HG03108 (cell line): ENCODE data around the gene EYS.

Source experiments
- ATAC-seq: cut with Tn5 transposase; IDR thresholded peaks from one replicate; pipeline ENCODE4 v1.9.1; 2021; ENCODE audit warnings: moderate library complexity; ENCODE audit not compliant: unreplicated experiment

The EYS gene

GRCh38 chr6:64680446-64680845, 1026.6 kb downstream of the EYS start:
- no peak for ATAC-seq

GRCh38 chr6:64679416-64679815, 1027.6 kb downstream of the EYS start:
- ATAC-seq = no peak

- no peak for ATAC-seq
Measured at GRCh38 chr6:64672651-64673050, 1034.4 kb downstream of the EYS start.

DNA sequence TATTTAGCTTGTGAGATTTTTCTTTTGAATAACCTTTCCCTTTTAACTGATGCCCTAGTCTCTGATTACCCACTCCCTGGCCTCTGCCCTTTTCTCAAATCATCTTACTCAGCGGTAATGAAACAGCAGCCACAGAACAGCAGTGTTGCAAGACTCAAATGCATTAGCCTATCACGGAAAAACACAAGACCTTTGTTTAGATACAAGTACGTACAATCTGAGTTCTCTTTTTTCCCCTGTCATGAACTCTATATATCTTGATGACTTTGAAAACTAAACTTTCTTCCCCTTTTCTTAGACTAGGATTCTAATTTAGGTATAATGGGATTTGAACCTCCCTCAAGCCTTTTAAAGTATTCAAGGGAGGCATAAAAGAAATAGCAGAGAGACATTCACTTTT, 1034.9 kb downstream of the EYS start:
- ATAC-seq = no peak

GRCh38 chr6:64665137-64665536, 1041.9 kb downstream of the EYS start:
- ATAC-seq = no peak

DNA sequence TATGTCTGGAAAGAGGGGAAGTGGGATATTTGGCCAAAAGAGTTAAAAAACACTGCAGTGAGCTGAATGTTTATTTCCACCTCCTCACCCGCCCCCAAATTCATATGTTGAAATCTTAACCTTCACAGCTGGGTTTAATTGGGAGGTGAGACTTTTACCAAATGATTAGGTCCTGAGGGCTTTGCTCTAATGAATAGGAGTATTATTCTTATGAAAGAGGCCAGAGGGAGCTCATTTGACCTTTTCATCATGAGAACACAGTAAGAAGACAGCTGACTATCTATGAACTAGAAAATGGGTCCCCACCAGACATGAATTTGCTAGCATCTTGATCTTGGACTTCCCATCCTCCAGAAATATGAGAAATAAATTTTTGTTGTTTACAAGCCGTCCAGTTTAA, 1042.5 kb downstream of the EYS start:
- no peak for ATAC-seq

DNA sequence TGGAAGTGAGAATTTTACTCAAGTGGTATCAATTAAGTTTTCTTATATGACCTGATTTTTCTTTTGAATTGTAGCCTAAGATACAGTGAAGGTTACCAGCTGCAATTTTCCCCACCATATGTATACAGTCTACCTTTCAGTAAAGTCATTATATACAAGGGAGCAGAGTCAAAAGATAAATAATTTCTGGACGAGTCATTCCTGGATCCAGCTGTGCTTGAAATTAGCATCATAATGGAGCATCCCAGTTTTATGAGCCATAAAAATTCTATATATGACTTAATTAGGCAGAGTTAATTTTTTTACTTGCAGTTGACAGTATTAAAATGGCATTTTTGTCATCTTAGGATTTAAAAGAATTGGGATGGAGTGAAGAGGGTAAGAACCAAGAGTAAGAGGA, 1063.0 kb downstream of the EYS start:
- ATAC-seq = no peak

DNA sequence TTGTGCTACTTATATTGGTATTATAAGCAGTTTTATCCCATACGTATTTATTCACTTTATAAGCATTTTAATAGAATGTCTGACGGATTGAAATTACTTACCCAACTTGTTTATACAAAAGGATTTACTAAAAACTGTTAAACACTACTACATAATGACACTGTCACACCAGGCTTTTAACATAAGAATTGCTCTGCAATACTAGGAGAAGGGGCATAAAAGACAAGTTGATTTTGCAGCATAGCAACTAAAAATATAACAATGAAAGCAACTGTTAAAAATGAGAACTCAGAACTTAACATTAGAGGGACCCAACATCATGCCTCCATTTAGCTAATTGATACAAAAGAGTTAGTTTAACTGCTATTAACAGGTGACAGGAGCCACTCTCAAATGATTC, 1076.1 kb downstream of the EYS start:
- ATAC-seq = no peak

- no peak for ATAC-seq
Measured at GRCh38 chr6:64622944-64623343, 1084.1 kb downstream of the EYS start.

- ATAC-seq = no peak
Measured at GRCh38 chr6:64602993-64603392, 1104.0 kb downstream of the EYS start.

DNA sequence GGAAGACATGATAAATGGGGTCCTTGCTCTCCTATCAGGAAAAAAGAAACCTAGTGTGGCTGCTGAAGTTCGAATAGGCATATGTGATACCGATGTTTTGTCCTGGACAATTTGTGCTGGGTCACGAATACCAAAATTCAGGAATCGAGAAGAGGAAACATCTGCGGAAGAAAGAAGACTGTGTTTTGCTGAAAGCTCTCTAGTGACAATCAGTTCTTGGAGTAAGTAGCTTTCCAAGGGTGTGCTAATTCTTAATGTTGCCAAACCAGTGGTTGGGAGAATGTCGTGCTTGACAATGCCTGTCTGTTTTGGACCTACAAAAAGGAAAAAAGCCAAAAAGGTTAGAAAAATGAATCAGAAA, 1115.4 kb downstream of the EYS start:
- no peak for ATAC-seq

GRCh38 chr6:64590965-64591675, 1115.9 kb downstream of the EYS start:
- no peak for ATAC-seq

DNA sequence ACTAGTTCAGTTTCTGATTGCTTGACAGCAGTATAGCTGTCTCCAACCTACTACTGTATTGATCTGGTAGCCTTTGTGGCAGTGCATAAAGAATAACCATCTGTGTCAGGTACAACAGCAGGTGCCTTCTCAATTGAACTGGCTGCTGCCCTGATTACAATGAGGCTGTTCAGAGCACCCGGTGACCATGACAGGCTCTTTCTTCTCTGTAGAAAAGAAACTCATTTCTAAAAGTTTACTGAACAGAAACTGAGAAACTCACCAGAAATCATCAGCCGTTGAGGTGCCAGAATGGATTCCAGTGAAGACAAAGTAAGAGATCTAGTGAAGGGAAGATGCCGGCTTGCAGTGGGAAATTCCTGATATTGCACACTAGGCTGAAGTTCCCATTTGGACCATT, 1117.1 kb downstream of the EYS start:
- no peak for ATAC-seq

- no peak for ATAC-seq
Measured at GRCh38 chr6:64580346-64580745, 1126.7 kb downstream of the EYS start.

GRCh38 chr6:64553249-64553786, 1153.7 kb downstream of the EYS start:
- no peak for ATAC-seq

DNA sequence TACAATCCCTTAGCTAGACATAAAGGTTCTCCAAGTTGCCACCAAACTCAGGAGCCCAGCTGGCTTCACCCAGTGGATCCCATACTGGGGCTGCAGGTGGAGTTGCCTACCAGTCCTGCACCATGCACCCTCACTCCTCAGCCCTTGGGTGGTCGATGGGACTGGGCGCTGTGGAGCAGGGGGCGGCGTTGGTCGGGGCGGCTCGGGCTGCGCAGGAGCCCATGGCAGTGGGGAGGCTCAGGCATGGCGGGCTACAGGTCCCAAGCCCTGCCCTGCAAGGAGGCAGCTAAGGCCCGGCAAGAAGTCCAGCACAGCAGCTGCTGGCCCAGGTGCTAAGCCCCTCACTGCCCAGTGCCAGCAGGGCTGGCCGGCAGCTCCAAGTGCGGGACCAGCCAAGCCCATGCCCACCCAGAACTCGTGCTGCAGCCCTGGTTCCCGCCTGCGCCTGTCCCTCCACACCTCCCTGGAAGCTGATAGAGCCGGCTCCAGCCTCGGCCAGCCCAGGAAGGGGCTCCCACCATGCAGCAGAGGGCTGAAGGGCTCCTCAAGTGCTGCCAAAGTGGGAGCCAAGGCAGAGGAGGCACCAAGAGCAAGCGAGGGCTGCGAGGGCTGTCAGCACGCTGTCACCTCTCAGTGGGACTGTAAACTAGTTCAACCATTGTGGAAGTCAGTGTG, 1159.3 kb downstream of the EYS start:
- ATAC-seq = no peak

GRCh38 chr6:64539917-64540316, 1167.1 kb downstream of the EYS start:
- ATAC-seq = no peak

- ATAC-seq = no peak
Measured at GRCh38 chr6:64538722-64539121, 1168.3 kb downstream of the EYS start.

GRCh38 chr6:64527899-64528298, 1179.1 kb downstream of the EYS start:
- no peak for ATAC-seq

DNA sequence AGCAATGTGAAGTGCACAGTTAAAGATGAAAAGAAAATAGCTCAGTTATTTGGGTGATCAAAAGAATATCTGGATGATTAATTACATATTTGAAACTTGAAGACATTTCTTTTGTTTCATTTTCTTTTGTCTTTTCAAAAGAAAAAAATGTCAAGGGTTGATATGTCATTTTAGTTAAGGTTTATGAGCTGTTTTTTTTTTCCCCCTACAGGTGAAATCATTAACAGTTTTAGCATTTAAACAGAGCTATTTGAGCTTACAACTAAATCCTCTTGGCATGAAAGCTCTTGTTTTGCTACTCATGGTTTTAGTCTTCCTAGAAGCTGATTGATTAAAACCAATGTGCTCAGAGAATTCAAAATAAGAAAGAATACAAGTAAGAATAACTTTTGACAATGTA, 1184.2 kb downstream of the EYS start:
- no peak for ATAC-seq

- ATAC-seq = no peak
Measured at GRCh38 chr6:64520050-64520449, 1187.0 kb downstream of the EYS start.

DNA sequence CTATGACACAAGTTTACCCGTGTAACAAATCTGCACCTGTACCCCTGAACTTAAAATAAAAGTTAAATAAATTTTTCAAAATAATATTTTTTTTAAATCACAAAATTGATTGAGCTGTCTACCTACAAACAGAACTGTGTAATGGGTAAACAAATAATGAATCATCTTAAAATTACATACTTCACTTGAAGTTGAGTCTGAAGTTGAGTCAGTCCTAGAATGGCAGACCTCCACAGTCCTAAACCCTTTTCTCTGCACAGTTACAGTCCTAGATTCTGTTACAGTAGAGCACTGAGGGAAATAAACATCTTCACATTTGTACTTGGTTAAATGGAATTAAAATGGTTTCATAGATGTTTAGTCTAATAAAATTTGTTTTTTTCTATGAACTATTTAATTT, 1190.6 kb downstream of the EYS start:
- ATAC-seq = no peak

DNA sequence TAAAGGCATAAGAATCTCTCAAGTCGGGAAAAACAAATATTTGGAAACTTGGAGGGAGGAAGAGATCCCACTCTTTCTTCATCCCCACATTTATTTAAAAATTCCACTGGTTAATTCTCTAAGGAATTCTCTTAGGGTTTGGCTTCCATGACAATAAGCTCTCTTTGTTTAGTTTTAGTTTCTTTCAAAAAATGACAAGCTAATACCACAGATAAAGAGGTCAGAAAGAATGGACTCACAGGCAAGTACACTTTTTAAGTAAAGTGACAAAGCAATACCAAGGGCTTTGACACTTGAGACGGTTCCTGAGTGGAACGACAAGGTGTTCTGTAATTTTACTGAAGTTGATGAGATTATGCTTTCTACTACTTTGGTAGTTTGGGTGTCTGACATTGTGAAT, 1199.4 kb downstream of the EYS start:
- ATAC-seq = no peak
